Karpas-422 (cell line): Measurements from ENCODE around the gene IQCM. TPM values are rescaled to one million over a fixed set of nuclear protein-coding genes. Genes with fewer than 3 reads are reported as not detected.
"Not testable (repeated sequence)": the region's sequence is repeated elsewhere in the genome, so short reads cannot be mapped to it uniquely, and the experiment has no call there.

ENCODE experiments used
- DNase-seq: peaks from one replicate; pipeline ENCODE4 v3.0.0-alpha.2; 2015
- H2AFZ ChIP-seq: fragments of 200-600 bp; sonication (generic); 2 replicates; pipeline ENCODE4 v1.6.1; 2014; ENCODE audit warnings: antibody characterized with exemption, low read length, mixed read lengths
- H3K27ac ChIP-seq: fragments of 200-600 bp; sonication (generic); 2 replicates; pipeline ENCODE4 v1.5.1; 2014; ENCODE audit warnings: mild to moderate bottlenecking, low read length, moderate library complexity
- H3K27me3 ChIP-seq: fragments of 200-600 bp; sonication (generic); 2 replicates; pipeline ENCODE4 v1.6.1; 2014; ENCODE audit warnings: low read length, mixed read lengths
- H3K36me3 ChIP-seq: fragments of 200-600 bp; sonication (generic); 2 replicates; pipeline ENCODE4 v1.6.1; 2014; ENCODE audit warnings: low read length, mixed read lengths; ENCODE audit not compliant: insufficient read depth
- H3K4me1 ChIP-seq: fragments of 200-600 bp; sonication (generic); 2 replicates; pipeline ENCODE4 v1.6.1; 2014; ENCODE audit warnings: mild to moderate bottlenecking, low read length, mixed read lengths
- H3K4me2 ChIP-seq: fragments of 200-600 bp; sonication (generic); 2 replicates; pipeline ENCODE4 v1.6.1; 2014; ENCODE audit warnings: low read length, low read depth, mild to moderate bottlenecking; ENCODE audit not compliant: poor library complexity, severe bottlenecking
- H3K4me3 ChIP-seq: fragments of 200-600 bp; sonication (generic); 2 replicates; pipeline ENCODE4 v1.5.1; 2014; ENCODE audit warnings: mild to moderate bottlenecking, antibody characterized with exemption, low read length, mixed read lengths
- H3K79me2 ChIP-seq: fragments of 200-600 bp; sonication (generic); 2 replicates; pipeline ENCODE4 v1.6.1; 2014; ENCODE audit warnings: mild to moderate bottlenecking, low read length, mixed read lengths
- H3K9ac ChIP-seq: fragments of 200-600 bp; sonication (generic); 2 replicates; pipeline ENCODE4 v1.6.0; 2014; ENCODE audit warnings: low read length
- H3K9me2 ChIP-seq: fragments of 200-600 bp; sonication (generic), shearing (Covaris generic); replicated peaks from 2 replicates; pipeline ENCODE4 v1.6.0; 2014; ENCODE audit warnings: mild to moderate bottlenecking, low read length, moderate library complexity; ENCODE audit not compliant: insufficient read depth
- H3K9me3 ChIP-seq: fragments of 300-700, 200-600 bp; sonication (generic); 2 replicates; pipeline ENCODE4 v1.6.1; 2014; ENCODE audit warnings: low read length, mixed read lengths
- H4K20me1 ChIP-seq: fragments of 200-600 bp; sonication (generic); 2 replicates; pipeline ENCODE4 v1.6.1; 2014; ENCODE audit warnings: mild to moderate bottlenecking, antibody characterized with exemption, low read length, low read depth; ENCODE audit not compliant: insufficient read depth
- total RNA-seq: library from RNA; depleted of rRNA; stranded (reverse); fragments of >200 nt; shearing (Covaris generic); gene quantifications from 2 replicates; pipeline ENCODE4 v1.2.3, GENCODE V29; 2014; ENCODE audit warnings: low replicate concordance

Gene IQCM
- total RNA-seq, 1 experiment from 2014 or later, result not detected

- H3K9me3 ChIP-seq, result peaks cover 10% of the 10 kb centered on the region
- H3K27ac ChIP-seq, H3K9me2 ChIP-seq, H4K20me1 ChIP-seq, DNase-seq, H3K4me2 ChIP-seq, H3K9ac ChIP-seq, H2AFZ ChIP-seq, H3K79me2 ChIP-seq, H3K4me3 ChIP-seq, H3K4me1 ChIP-seq, H3K27me3 ChIP-seq, H3K36me3 ChIP-seq: not testable (repeated sequence)
Observed at GRCh38 chr4:149507309-149507708, 308.3 kb downstream of the IQCM start.

- no peak overlapping the region for H3K27ac ChIP-seq
- H3K79me2 ChIP-seq, result no peaks in the 10 kb centered on the region
- no peak overlapping the region for H3K9ac ChIP-seq
- H3K9me3 ChIP-seq, result peaks cover 38% of the 10 kb centered on the region
- H4K20me1 ChIP-seq, result no peaks in the 10 kb centered on the region
- H3K4me3 ChIP-seq, result no peak overlapping the region
- no peaks in the 10 kb centered on the region for H3K27me3 ChIP-seq
- no peaks in the 10 kb centered on the region; the same call in 1 of the 2 replicates for H3K9me2 ChIP-seq
- no peak overlapping the region for H2AFZ ChIP-seq
- H3K4me2 ChIP-seq, result no peak overlapping the region
- DNase-seq, result no peak
- H3K4me1 ChIP-seq, result no peaks in the 10 kb centered on the region
- H3K36me3 ChIP-seq, result no peaks in the 10 kb centered on the region
Observed at GRCh38 chr4:149500806-149501205, 314.8 kb downstream of the IQCM start.

DNA sequence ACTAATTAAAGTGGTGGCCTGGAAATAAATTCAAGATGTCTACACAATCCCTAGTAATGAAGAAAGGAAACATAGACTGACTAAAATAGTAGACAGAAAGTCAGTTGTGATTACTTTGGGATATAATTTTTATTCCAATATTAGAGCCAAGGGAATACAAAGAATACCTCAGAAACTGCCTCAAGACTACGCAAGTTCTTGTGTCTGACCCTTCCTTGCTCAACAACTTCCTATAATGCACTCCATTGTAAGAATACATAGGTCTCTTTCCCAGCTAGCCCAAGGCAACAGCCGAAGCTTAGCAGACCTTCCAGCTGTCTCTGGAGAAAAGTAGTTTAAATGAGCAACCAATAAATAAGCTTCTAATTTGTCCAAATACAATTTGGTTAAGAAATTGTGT lies 315.9 kb downstream of the IQCM start:
- Histone ChIP-seq H3K9me3 (peaks cover 41% of the 10 kb centered on the region), H4K20me1 (no peaks in the 10 kb centered on the region), H3K4me2 (no peak overlapping the region), H3K27me3 (no peaks in the 10 kb centered on the region), H3K4me1 (no peaks in the 10 kb centered on the region), H2AFZ (no peak overlapping the region), H3K79me2 (no peaks in the 10 kb centered on the region), H3K9ac (no peak overlapping the region), H3K36me3 (no peaks in the 10 kb centered on the region), H3K9me2 (no peaks in the 10 kb centered on the region; the same call in 1 of the 2 replicates), H3K4me3 (no peak overlapping the region), H3K27ac (no peak overlapping the region)
- no peak for DNase-seq

DNA sequence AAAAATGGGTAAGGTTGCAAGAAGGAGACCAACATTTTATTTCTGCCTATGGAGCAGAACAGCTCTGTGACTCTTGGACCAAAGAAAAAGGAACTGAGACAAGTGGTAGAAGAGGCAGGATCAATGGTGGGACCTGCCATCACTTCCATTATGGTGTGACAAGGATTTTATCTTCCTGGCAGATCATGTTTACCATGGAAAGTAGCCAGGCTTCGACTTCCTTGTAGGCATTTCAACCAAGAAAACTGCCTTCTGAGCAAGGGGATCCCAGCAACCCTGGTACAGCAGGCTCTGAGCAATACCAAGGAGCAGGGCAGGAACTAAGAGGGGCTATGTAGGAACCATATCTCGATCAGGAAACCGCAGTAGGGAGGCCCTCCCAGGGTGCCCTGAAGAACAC lies 317.4 kb downstream of the IQCM start:
- no peaks in the 10 kb centered on the region for H3K4me1 ChIP-seq
- no peaks in the 10 kb centered on the region for H3K36me3 ChIP-seq
- no peak overlapping the region for H3K4me3 ChIP-seq
- no peak overlapping the region for H3K27ac ChIP-seq
- no peak overlapping the region for H3K4me2 ChIP-seq
- H3K27me3 ChIP-seq, result no peaks in the 10 kb centered on the region
- H4K20me1 ChIP-seq, result no peaks in the 10 kb centered on the region
- no peaks in the 10 kb centered on the region for H3K79me2 ChIP-seq
- no peak overlapping the region for H3K9ac ChIP-seq
- H3K9me3 ChIP-seq, result peaks cover 37% of the 10 kb centered on the region
- DNase-seq, result no peak
- H3K9me2 ChIP-seq, result no peaks in the 10 kb centered on the region; the same call in 1 of the 2 replicates
- H2AFZ ChIP-seq, result no peak overlapping the region

DNA sequence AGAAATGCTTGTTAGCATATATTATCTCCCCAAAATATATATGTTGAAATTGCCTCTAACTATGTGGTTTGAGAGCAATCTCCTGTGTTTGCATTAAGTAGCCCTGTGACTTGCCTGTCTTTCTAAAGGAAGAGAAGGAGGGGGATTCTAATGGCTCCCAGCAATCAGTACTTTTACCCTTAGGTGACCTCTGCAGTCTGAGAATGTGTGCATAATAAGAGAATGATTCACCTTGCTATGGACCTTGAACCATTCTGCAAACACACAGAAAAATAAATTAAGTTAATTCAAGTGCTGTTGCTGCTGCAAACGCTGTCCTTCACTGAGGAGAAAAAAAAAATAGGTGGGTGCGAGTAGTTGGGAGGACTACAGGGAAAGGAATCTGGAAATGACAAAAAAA lies 322.2 kb downstream of the IQCM start:
- no peak overlapping the region for H3K27ac ChIP-seq
- peaks cover 56% of the 10 kb centered on the region for H3K9me3 ChIP-seq
- H3K36me3 ChIP-seq, result no peaks in the 10 kb centered on the region
- H3K27me3 ChIP-seq, result no peaks in the 10 kb centered on the region
- no peak for DNase-seq
- no peak overlapping the region for H3K9ac ChIP-seq
- no peaks in the 10 kb centered on the region for H3K9me2 ChIP-seq
- no peak overlapping the region for H2AFZ ChIP-seq
- H3K4me3 ChIP-seq, result no peak overlapping the region
- no peak overlapping the region for H3K4me2 ChIP-seq
- no peaks in the 10 kb centered on the region for H3K79me2 ChIP-seq
- H4K20me1 ChIP-seq, result no peaks in the 10 kb centered on the region
- no peaks in the 10 kb centered on the region for H3K4me1 ChIP-seq

DNA sequence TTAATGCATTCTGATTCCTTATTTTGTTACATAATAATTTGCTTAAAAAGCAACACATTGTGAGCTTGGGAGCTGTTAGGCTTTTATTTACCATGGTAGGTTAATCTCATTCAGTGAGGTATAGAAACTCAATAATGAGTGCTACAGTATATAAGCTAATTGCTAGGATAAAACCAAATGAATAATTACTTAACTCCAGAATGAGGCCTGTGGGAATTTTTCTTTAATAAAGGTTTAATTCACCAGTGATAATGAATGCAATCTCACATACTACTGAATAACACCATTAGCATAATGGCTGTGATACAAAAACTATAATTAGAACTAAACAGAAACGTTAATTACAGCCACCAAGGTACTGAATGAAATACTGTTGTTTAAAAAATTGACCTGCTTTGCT lies 326.3 kb downstream of the IQCM start:
- Histone ChIP-seq H3K36me3 (no peaks in the 10 kb centered on the region), H4K20me1 (no peaks in the 10 kb centered on the region), H3K4me1 (no peaks in the 10 kb centered on the region), H3K9me3 (peaks cover 56% of the 10 kb centered on the region), H3K27me3 (no peaks in the 10 kb centered on the region), H2AFZ (no peak overlapping the region), H3K9ac (no peak overlapping the region), H3K27ac (no peak overlapping the region), H3K79me2 (no peaks in the 10 kb centered on the region), H3K4me3 (no peak overlapping the region), H3K4me2 (no peak overlapping the region), H3K9me2 (no peaks in the 10 kb centered on the region)
- no peak for DNase-seq

DNA sequence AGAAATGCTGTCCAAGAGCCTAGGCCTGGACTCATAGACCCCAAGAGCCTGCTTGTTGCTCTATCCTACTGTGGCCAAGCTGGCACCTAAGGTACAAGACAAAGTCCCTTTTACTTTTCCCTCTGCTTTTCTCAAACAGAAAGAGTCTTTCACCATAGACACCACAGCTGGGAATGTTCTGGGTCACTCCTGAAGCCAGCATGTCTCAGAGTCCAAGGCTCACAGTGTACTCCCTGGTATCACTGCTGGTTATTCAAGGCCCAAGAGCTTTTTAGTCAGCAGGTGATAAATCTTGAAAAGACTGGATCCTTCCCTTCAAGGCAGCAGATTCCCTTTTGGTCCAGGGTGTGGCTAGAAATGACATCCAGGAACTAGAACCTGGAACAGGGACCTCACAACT lies 328.8 kb downstream of the IQCM start:
- no peak for DNase-seq
- H3K4me2 ChIP-seq, result no peak overlapping the region
- no peaks in the 10 kb centered on the region for H3K9me2 ChIP-seq
- no peak overlapping the region for H3K27ac ChIP-seq
- H4K20me1 ChIP-seq, result no peaks in the 10 kb centered on the region
- no peak overlapping the region for H2AFZ ChIP-seq
- H3K4me1 ChIP-seq, result no peaks in the 10 kb centered on the region
- H3K27me3 ChIP-seq, result no peaks in the 10 kb centered on the region
- H3K9ac ChIP-seq, result no peak overlapping the region
- peaks cover 51% of the 10 kb centered on the region for H3K9me3 ChIP-seq
- H3K36me3 ChIP-seq, result no peaks in the 10 kb centered on the region
- H3K4me3 ChIP-seq, result no peak overlapping the region
- H3K79me2 ChIP-seq, result no peaks in the 10 kb centered on the region

- not testable (repeated sequence) for DNase-seq, H4K20me1 ChIP-seq, H3K36me3 ChIP-seq, H3K9ac ChIP-seq, H3K27ac ChIP-seq, H3K27me3 ChIP-seq, H3K79me2 ChIP-seq, H3K4me1 ChIP-seq, H3K4me2 ChIP-seq, H3K4me3 ChIP-seq, H3K9me2 ChIP-seq, H2AFZ ChIP-seq
- H3K9me3 ChIP-seq, result peaks cover 15% of the 10 kb centered on the region; the same call in 1 of the 2 replicates
Observed at GRCh38 chr4:149468669-149469068, 347.0 kb downstream of the IQCM start.

DNA sequence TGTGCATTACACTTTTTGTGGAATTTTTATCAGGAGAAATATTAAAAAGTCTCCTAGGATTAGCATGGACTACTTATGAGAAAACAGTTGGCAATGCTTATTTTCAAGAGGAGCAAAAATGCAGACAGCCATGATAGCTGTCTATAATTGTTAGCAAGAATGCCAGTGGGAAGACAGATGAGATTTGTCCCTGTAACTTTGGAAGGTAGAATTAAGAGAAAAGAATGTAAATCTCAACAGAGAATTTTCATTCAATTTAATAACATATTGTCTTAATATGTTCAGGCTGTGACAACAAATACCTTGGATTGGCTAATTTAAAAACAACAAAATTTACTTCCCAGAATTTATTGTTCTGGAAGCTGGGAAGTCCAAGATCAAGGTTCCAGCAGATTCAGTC lies 349.2 kb downstream of the IQCM start:
- no peaks in the 10 kb centered on the region for H3K36me3 ChIP-seq
- no peak overlapping the region for H3K9ac ChIP-seq
- H3K4me2 ChIP-seq, result no peak overlapping the region
- H3K4me3 ChIP-seq, result no peak overlapping the region
- no peaks in the 10 kb centered on the region for H3K27me3 ChIP-seq
- no peaks in the 10 kb centered on the region for H4K20me1 ChIP-seq
- H3K4me1 ChIP-seq, result no peaks in the 10 kb centered on the region
- H3K27ac ChIP-seq, result no peak overlapping the region
- H3K9me2 ChIP-seq, result no peaks in the 10 kb centered on the region
- no peak overlapping the region for H2AFZ ChIP-seq
- no peaks in the 10 kb centered on the region for H3K79me2 ChIP-seq
- no peak for DNase-seq
- H3K9me3 ChIP-seq, result peaks cover 23% of the 10 kb centered on the region; the same call in 1 of the 2 replicates
